GM18868 (cell line): ENCODE measurements around the gene PTPN1.
"Not testable (repeated sequence)": the region's sequence is repeated elsewhere in the genome, so short reads cannot be mapped to it uniquely, and the experiment has no call there.

Source experiments
- ATAC-seq: cut with Tn5 transposase; IDR thresholded peaks from one replicate; pipeline ENCODE4 v1.9.1; 2021; ENCODE audit warnings: mild to moderate bottlenecking, moderate library complexity; ENCODE audit not compliant: unreplicated experiment

PTPN1 gene

DNA sequence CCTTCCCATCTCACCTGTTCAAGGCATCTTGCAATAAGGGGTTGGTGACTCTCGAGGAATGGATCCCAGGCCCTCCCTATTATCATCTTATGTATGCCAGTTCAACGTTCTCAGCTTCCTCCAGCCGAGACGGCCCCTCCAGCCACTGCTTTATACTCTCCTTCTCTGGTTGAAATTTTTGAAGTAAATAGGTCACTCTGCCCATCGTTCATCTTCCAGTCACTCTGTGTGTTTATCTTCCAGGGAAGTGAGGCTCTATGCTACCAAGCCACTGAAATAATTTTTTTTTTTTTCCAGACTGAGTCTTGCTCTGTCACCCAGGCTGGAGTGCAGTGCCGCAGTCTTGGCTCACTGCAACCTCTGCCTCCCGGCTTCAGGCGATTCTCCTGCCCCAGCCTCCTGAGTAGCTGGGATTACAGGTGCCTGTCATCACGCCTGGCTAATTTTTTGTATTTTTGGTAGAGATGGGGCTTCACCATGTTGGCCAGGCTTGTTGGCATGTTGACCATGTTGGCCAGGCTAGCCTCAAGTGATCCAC, 17.0 kb downstream of the PTPN1 start:
- ATAC-seq, result no peak

DNA sequence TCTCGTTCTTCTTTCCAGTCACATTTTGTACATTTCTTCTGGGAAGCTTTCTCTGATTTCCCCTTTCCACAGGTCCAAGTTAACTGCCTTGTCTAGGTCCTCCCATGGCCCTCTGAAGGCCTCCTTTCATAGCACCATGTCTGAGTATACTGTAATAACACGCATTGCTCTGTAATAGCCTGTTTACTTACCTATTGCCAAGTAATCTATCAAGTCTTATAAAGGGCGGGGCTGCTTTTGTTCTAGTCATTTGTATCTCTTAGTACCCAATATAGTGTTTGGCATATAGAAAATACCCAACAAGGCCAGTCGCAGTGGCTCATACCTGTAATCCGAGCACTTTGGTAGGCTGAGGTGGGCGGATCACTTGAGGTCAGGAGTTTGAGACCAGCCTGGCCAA, 17.9 kb downstream of the PTPN1 start:
- ATAC-seq, result no peak

DNA sequence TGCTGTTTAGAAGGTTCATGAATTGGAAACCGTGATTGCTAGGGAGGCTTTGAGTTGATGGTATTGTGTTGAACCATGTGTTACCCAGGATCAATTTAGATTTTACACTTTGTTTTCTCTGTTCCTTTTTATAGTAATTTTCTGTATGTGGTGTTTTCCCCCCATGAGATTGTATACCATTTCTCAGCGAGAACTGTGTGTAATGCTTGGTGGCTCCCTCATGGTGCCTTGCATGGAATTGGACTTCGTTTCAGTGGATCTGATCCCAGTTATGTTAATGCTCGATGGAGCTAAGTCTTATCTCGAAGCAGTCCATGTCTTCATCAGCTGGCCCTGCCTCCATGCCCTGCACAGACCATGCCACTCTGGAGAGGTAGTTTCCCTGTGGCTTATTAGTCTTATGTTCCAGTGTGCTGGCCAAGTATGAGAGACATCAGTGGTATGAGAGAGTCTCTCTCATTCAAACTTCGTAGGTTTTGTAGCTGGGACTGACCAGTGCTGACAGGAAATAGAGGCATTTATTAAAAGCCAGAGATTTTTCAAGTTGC, 18.7 kb downstream of the PTPN1 start:
- ATAC-seq, result peak; percentile 74

DNA sequence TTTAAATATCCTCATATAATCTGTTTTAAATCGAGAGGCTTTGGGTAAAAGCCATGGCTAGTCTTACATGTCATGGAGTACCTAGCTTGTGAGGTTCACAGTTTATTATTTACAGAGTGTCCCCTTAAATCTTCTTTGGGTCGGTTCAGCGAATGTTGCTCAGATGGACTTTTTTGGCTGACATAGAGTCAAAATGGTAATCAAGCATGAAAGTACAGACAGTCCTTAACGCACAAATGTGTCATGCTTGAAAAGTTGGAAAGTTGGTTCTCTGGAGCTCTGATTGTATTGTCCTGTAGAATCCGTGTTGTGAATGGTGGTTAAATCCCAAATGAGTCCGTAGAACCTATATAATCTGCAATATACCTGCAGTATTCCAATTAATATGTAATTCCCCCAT, 22.0 kb downstream of the PTPN1 start:
- ATAC-seq, result no peak

DNA sequence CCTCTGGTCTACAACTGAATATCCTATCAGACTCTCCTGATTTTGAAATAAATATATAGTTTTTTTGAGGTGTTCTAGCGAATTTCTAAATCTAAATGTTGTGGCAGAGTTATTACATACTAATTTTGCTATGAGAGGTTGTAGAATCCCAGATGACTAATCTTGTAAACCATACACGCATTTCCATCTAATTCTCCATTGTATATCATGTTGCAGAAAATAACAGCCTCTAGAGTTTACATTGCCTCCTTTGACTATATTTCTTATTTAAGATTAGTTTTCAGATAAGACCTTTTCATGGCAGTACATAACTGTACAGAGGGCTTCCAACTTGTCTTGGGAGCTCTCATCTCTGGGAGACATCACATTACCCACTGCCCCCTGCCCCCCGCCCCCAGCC, 22.9 kb downstream of the PTPN1 start:
- no peak for ATAC-seq

DNA sequence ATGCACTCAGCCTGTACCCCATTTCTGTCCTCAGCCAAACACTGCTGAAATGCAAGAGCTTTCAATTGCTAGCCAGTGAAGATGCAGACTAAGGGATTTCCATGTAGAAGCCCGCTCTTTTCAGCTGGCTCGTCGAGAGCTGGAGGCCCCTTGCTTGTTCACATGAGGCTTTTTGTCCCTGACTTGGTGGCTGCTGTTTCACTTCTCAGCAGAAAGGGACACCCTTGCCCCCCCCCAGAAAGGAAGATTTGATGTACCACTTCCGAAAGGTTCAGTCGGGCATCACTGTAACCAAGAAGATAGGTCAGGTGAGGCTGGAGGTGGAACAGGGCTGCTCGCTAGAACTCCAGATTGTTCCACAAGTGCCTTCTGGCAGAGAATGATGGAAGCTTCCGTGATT, 23.3 kb downstream of the PTPN1 start:
- no peak for ATAC-seq

DNA sequence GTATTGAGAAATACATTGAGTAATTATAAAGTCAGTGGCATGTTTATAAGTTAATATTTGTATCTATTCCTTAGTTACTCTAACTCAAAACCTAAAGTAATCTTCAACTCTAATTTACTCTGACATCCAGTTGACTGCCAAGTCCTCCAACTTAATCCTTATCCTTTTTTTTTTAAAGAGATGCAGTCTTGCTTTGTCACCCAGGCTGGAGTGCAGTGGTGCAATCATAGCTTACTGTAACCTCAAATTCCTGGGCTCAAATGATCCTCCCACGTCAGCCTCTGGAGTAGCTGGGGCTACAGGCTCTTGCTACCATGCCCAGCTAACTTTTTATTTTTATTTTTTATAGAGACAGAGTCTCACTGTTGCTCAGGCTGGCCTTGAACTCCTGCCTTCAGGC, 24.4 kb downstream of the PTPN1 start:
- no peak for ATAC-seq

DNA sequence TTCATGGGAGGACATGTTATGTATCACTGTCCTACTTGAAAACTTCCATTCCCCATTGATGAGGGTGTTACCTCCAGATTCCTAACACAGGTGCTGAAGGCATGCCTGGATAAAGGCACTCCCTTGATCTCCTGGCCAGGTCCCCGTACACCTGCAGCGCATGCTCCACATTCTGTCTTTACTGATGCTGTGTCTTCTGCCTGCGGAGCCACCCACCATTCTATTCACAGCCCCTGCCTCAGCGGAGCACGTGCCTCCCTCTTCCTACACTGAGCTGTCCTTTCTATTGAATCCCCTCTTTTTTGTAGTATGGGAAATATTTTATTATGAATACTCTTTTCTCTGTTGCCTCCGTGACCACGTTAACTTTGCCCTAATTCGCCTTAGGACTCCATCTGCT, 25.0 kb downstream of the PTPN1 start:
- ATAC-seq, result no peak

DNA sequence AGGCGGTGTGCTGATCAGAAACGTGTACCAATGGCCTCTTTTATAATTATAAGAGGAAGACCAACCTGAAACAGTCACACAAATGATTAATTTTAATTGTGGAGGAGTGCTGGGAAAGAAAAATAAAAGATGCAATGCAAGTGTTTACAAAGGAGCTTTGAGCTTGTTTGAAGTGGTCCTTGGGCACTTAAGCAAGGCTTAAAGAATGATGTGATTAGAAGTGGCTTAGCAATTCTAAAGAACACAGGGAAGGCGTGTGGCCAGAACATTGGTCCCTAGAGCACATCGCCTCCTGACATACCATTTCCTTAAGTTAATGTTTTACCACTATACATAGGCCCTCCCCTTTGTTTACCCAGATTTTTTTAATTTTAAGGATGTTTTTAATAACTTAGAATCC, 26.1 kb downstream of the PTPN1 start:
- ATAC-seq, result no peak

DNA sequence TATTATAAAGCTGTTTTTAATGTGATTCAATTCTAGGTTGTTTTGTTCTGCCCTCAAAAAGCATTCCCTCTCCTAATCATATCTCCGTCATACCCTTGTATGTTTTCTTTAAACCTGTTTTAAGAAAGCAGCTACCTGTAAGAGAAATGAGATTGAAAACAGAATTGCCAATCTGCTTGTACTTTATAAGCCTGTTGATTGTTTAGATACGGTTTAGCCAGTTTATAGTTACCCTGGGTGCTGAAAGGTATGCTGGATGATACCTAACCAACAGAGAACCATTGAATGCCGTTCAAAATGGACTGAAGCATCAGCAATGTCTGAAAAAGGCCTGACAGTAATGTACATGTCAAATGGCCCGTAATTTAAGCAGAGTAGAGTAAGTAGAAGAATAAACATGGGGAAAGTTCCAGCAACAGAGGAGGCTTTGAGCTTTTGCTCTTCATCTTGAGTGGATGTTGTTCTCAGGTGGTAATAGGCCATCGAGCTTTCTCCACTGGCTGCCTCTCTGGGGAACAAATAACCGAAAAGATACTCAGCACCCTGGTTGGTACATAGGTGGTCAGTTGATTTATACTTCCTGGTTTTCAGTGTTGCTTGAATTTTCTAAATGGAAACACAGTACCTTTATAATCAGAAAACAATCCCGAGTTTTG, 27.5 kb downstream of the PTPN1 start:
- ATAC-seq, result no peak

DNA sequence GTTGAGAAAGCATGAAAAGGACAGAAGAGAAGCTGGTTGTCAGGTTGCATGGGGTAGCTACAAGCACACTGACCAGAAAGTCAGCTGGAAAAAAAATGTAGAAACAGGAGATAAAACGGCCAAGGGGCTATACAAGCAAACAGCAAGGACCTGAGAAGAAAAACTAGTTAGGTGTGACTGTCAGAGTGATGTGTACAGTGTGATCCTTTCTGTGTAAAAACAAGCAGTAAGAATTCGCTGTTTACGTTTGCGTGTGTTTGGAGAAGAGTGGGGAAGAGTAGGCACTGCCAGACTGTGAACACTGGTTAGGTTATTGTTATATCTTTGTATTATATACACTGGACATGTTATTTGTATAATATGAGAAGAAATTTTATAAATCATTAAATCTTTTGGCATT, 28.1 kb downstream of the PTPN1 start:
- no peak for ATAC-seq

DNA sequence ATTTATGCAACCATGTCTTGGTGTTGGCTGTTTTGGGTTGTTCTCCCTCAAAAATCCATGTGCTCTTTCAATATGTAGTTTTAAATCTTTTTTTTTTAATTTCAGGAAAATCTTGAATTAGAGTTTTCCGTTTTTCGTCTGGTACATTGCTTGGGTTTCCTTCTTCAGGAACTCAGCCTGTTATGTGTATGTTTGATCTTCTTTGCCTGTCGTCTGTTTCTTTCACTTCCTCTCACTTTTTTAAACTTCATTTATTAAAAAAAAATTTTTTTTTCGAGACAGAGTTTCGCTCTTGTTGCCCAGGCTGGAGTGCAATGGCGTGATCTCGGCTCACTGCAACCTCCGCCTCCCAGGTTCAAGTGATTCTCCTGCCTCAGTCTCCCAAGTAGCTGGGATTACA, 29.6 kb downstream of the PTPN1 start:
- ATAC-seq, result not testable (repeated sequence)

DNA sequence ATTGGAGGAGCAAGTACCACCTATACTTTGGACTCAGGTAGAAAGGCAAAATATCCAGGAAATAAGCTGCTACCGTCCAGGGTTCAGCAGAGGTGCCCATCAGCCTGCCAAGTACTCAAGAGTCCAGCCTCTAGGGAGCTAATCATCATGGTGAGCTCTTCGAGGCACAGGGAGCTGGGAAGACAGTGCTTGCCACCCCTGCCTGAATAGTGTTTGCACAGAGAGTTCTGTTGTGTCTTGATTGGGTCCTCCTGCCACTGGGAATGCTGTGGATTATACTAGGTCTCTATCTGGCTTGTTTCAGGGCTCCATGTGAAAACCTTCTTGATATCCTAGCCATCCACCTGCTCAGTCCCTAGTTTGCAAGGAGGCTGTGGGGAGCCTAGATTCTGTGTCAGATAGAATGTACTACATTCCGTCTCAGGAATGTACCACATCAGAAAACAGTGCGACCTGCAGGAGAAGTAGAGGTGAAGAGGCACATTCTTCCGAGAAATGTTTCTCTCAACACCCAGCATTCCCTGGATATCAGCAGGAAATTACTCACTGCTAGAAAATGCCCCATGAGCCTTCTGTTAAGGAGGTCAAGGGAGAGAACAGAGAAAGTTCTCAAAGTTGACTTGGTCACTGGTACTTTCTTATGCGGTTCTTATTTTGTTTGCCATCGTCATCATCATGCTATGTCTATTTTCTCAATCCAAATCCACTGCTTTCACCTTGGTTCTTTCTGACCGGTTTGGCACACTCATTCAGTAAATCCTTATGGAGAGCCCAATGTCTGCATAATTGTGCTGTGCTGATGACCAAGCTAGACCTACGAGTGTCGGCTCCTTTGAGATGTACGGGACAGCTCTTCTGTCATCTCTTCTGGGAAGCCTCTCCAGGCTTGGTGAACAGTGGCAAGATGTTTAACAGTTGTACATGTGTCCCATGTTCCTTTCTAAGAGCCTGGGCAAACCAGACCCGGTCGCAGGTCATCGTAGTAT, 30.7 kb downstream of the PTPN1 start:
- ATAC-seq, result no peak

DNA sequence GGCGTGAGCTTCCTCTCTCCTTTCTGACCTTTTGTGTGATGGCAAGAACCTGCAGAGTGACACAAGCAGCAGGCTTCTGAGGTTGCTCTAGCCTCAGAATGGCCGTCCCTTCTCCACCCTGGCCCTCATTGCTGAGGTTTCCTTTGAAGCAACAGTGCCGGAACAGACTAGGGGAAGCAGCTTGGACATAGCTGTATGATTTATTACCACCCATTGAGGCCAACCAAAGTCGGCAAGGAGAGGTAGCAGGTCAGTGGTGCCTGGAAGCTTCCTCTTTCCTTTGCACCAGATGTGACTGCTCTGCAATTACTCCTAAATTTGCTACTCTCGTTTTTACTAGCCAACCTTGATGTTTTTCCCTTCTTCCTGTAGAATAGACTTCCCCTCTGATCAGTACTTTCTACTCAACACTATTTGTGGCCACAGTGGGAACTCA, 31.4 kb downstream of the PTPN1 start:
- peak; percentile 74 for ATAC-seq

DNA sequence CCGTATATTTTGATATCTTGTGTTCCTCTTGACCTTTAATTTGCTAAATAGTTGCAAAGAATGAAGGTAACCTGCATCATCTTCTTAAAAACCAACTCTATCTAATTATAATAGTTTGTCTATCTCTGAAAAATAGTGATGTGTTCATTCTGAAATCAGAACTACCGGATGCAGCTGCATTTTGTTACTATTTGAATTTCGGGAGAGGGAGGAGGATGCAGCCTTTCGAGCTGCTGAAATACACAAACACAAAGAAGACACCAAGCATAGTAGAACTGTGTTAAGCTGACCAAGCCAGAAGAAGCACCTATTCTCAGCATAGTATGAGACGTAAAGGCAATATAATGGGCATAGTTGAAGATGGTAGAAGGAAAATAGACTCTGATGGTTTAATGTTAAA, 33.1 kb downstream of the PTPN1 start:
- no peak for ATAC-seq

DNA sequence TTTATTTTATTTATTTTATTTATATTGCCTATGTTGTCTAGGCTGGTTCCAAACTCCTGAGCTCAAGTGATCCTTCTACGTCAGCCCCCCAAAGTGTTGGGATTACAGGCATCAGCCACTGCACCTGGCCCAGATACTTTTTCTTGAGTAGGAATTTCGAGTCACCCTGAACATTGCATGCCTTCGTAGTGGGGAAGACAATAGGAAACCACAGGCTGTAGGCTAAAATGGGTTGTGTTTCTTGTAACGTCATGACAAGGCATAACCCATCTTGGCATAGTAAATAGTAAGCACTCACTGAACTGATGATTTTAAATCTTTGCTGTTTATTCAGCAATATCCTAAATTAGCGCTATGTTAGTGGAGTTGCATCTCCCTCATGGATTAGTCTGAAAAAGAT, 34.9 kb downstream of the PTPN1 start:
- ATAC-seq, result no peak

DNA sequence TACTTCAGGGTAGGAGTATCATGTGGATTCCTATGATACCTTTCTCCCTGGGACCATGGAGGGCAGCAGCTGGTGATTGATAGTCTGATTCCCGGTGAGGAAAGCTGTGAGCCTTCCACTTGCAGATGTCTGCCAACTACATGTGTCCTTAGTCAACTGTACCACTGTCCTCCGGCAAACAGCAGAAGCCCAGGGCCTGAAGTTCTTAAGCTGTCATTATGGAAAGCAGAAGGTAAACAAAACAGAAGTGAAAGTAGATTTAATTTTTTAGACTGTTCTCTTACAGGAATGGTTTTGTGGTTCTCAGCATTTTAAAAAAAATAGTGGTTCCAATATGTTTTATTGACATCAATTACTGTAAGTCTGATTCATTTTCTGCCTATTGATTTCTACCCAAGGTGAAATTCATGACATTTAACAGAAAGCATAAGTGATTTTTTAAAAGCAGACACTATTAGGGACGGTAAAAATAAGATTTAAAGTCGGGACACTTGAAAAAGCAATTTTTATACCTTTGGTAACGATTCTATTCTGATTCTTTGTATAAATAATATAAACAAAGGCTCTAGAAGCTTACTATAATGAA, 36.6 kb downstream of the PTPN1 start:
- ATAC-seq, result peak; percentile 53

DNA sequence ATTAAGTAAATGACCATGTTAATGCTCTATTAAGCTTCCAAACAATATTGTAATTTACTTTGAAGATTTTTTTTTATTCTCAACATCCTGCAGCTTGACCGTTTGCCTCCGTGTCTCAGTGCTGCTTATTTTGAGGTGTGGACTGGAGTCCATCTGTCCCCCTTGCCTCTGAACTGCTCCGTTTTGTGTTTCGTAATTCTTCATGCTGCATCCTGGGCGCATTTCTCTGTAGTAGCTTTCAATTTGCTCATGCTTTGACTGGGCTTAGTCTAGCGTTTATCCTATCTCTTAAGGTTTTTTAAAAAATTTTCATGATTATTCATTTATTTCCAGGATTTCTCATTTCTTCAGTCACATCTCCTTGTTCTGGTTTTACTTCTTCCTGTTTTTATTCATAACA, 37.8 kb downstream of the PTPN1 start:
- ATAC-seq, result no peak

DNA sequence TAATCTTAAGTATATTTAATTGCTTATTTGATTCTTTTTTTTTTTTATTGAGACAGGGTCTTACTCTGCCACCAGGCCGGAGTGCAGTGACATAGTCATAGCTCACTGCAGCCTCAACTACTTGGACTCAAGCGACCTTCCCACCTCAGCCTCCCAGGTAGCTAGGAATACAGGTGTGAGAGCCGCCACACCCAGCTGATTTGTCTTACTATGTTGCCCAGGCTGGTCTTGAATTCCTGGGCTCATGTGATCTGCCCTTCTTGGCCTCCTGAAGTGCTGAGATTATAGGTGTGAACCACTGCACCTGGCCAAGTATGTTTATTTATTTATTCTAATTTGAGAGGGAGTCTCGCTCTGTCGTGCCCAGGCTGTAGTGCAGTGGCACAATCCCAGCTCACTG, 38.2 kb downstream of the PTPN1 start:
- ATAC-seq, result no peak

DNA sequence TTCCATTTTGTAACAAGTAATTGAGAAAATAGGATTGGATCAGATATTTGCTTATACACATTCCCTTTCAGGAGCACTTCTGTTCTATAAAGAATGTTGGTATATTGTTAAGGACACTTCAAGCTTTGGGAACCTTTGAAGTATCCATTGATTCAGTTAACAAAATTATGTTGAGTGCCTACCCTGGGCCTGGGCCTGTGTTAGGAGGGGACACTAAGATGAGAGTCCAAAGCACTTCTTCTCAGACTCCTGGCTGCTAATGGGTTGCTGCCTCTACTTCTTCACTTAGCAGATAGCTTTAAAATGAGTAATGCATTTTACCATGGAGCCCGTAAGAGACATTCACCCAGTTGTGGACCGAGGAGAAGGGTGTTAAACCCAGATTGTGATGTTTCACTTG, 40.3 kb downstream of the PTPN1 start:
- no peak for ATAC-seq

DNA sequence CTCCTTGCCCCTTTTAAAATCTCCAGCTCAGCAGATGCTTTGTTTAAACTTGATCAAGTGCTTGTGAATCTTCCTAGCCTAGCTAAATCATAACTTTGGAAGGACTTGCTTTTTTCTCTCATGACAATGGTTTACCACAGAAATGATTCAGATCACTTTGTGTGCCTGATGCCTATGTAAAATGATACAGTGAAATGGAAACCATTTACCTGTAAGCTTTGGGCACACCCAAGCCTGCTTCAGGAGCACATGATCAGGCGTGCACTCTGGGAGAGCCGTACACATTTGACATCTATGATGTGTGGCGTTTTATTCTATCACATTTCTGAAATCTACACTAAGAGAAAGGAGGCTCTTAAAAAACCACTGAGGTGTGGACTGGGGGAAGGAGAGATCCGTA, 41.1 kb downstream of the PTPN1 start:
- ATAC-seq, result no peak
